Measurements from ENCODE around the gene LYRM4. TPM values are rescaled to one million over a fixed set of nuclear protein-coding genes. Genes with fewer than 3 reads are reported as not detected.
A peak's percentile ranks its signal among the peaks of the same experiment; 100 is the strongest.

LYRM4 gene
- total and polyA plus RNA-seq, 8 donors = 8.7 to 14.9 (median 12.6) TPM

GRCh38 chr6:5158180-5158579 is 102.6 kb downstream of the LYRM4 start:
- FAIRE-seq = no peak
- WGBS, 2 donors = 26 to 34% methylated on average over 3 of the region's 3 CpGs
- peak in 3 of 4 donors; percentile 40 to 74 (median 72) for ATAC-seq
- H3K27me3 ChIP-seq = no peaks in the 10 kb centered on the region
- no peak overlapping the region for H3K27ac ChIP-seq
- no peak overlapping the region for H3K4me3 ChIP-seq
- intact Hi-C loops (cut with DNase I) = no loop called here
- DNase-seq = no peak
- no peak for TF ChIP-seq CTCF (IDR thresholded peaks at IDR 0.05)
- H3K36me3 ChIP-seq = no peaks in the 10 kb centered on the region
- no peaks in the 10 kb centered on the region for H3K4me1 ChIP-seq
- no peaks in the 10 kb centered on the region for H3K9me3 ChIP-seq

- no peak for FAIRE-seq
- Histone ChIP-seq H3K4me1 (no peaks in the 10 kb centered on the region), H3K9me3 (no peaks in the 10 kb centered on the region), H3K4me3 (no peak overlapping the region), H3K36me3 (no peaks in the 10 kb centered on the region), H3K27me3 (no peaks in the 10 kb centered on the region), H3K27ac (no peak overlapping the region)
- intact Hi-C loops (cut with DNase I) = no loop called here
- DNase-seq = no peak
- no peak for ATAC-seq
- no peak for TF ChIP-seq CTCF (IDR thresholded peaks at IDR 0.05)
- 71 to 83% methylated on average over 10 of the region's 10 CpGs for WGBS, 2 donors
Measured at GRCh38 chr6:5157621-5158138, 103.1 kb downstream of the LYRM4 start.

- H3K4me1 ChIP-seq = no peaks in the 10 kb centered on the region
- WGBS, 2 donors = 83% methylated on average over 5 of the region's 5 CpGs
Measured at GRCh38 chr6:5156627-5157026, 104.1 kb downstream of the LYRM4 start.

GRCh38 chr6:5155906-5156305 is 104.8 kb downstream of the LYRM4 start:
- no peaks in the 10 kb centered on the region for H3K9me3 ChIP-seq
- H3K36me3 ChIP-seq = no peaks in the 10 kb centered on the region
- no peak for FAIRE-seq
- no peaks in the 10 kb centered on the region for H3K4me1 ChIP-seq
- 82 to 86% methylated on average over 3 of the region's 3 CpGs for WGBS, 2 donors
- H3K4me3 ChIP-seq = no peak overlapping the region
- no peak for DNase-seq
- no peak overlapping the region for H3K27ac ChIP-seq
- ATAC-seq = no peak
- intact Hi-C loops (cut with DNase I) = no loop called here
- no peaks in the 10 kb centered on the region for H3K27me3 ChIP-seq
- no peak for TF ChIP-seq CTCF (IDR thresholded peaks at IDR 0.05)

More at GRCh38 chr6:5156627-5157026, 104.1 kb downstream of the LYRM4 start:
- DNase-seq (no peak), FAIRE-seq (no peak), ATAC-seq (no peak)
- Histone ChIP-seq H3K9me3 (no peaks in the 10 kb centered on the region), H3K36me3 (no peaks in the 10 kb centered on the region), H3K4me3 (no peak overlapping the region), H3K27ac (no peak overlapping the region), H3K27me3 (no peaks in the 10 kb centered on the region)
- intact Hi-C loops (cut with DNase I) = no loop called here
- no peak for TF ChIP-seq CTCF (IDR thresholded peaks at IDR 0.05)

GRCh38 chr6:5153186-5153585 is 107.6 kb downstream of the LYRM4 start:
- WGBS, 2 donors = 84 to 91% methylated on average over 5 of the region's 5 CpGs
- no peak for TF ChIP-seq CTCF (IDR thresholded peaks at IDR 0.05)
- intact Hi-C loops (cut with DNase I) = no loop called here
- Histone ChIP-seq H3K36me3 (no peaks in the 10 kb centered on the region), H3K9me3 (no peaks in the 10 kb centered on the region), H3K27ac (no peak overlapping the region), H3K4me1 (no peaks in the 10 kb centered on the region), H3K4me3 (no peak overlapping the region), H3K27me3 (no peaks in the 10 kb centered on the region)
- no peak for ATAC-seq
- no peak for DNase-seq
- FAIRE-seq = no peak
